Effector memory CD4-positive, alpha-beta T cell (primary cell): Measurements from ENCODE around the gene HSD17B1.

Experiments used
- DNase-seq, 3 donors: peaks; one replicate each; pipeline ENCODE4 v3.0.0-alpha.2; 2020
- H3K27ac ChIP-seq: 2 replicates; pipeline ENCODE4 v1.7.0; 2013; ENCODE audit warnings: mild to moderate bottlenecking, low read length, moderate library complexity; ENCODE audit not compliant: insufficient read depth, poor library complexity, severe bottlenecking
- H3K27me3 ChIP-seq: replicated peaks from 2 replicates; pipeline ENCODE4 v1.7.0; 2013; ENCODE audit warnings: mild to moderate bottlenecking, low read length; ENCODE audit not compliant: insufficient read depth, control insufficient read depth, poor library complexity, severe bottlenecking
- H3K36me3 ChIP-seq: 2 replicates; pipeline ENCODE4 v1.7.0; 2013; ENCODE audit warnings: mild to moderate bottlenecking, low read length, moderate library complexity; ENCODE audit not compliant: control insufficient read depth, insufficient read depth
- H3K4me1 ChIP-seq: 2 replicates; pipeline ENCODE4 v1.7.0; 2013; ENCODE audit warnings: low read length, mild to moderate bottlenecking; ENCODE audit not compliant: control insufficient read depth, insufficient read depth, poor library complexity, severe bottlenecking
- H3K4me3 ChIP-seq: 2 replicates; pipeline ENCODE4 v1.7.0; 2013; ENCODE audit warnings: low read length, low read depth, mild to moderate bottlenecking; ENCODE audit not compliant: insufficient read depth, poor library complexity, severe bottlenecking
- H3K9me3 ChIP-seq: 2 replicates; pipeline ENCODE4 v1.7.0; 2013; ENCODE audit warnings: mild to moderate bottlenecking, low read length, moderate library complexity; ENCODE audit not compliant: control insufficient read depth

The HSD17B1 gene

GRCh38 chr17:42596386-42596785 is 43.7 kb downstream of the HSD17B1 start:
- no peaks in the 10 kb centered on the region for H3K27me3 ChIP-seq
- no peaks in the 10 kb centered on the region for H3K4me1 ChIP-seq
- DNase-seq: no peak
- no peak overlapping the region for H3K27ac ChIP-seq
- no peak overlapping the region for H3K4me3 ChIP-seq
- H3K9me3 ChIP-seq: no peaks in the 10 kb centered on the region
- peaks cover 23% of the 10 kb centered on the region for H3K36me3 ChIP-seq

- Histone ChIP-seq H3K4me3 (no peak overlapping the region), H3K9me3 (no peaks in the 10 kb centered on the region)
Observed at GRCh38 chr17:42598905-42599304, 46.2 kb downstream of the HSD17B1 start.

GRCh38 chr17:42603318-42603717 is 50.6 kb downstream of the HSD17B1 start:
- Histone ChIP-seq H3K36me3 (peaks cover 9% of the 10 kb centered on the region), H3K4me3 (no peak overlapping the region), H3K27me3 (no peaks in the 10 kb centered on the region), H3K9me3 (no peaks in the 10 kb centered on the region), H3K27ac (no peak overlapping the region), H3K4me1 (peaks cover 18% of the 10 kb centered on the region)
- no peak for DNase-seq

More at GRCh38 chr17:42598905-42599304, 46.2 kb downstream of the HSD17B1 start:
- Histone ChIP-seq H3K27me3 (no peaks in the 10 kb centered on the region), H3K4me1 (no peaks in the 10 kb centered on the region), H3K27ac (no peak overlapping the region), H3K36me3 (peaks cover 15% of the 10 kb centered on the region)
- DNase-seq: no peak
